Measurements from ENCODE around the gene JAG2. TPM values are rescaled to one million over a fixed set of nuclear protein-coding genes. Genes with fewer than 3 reads are reported as not detected.

Gene JAG2
- total RNA-seq, 2 experiments from 2014 or later, result 0.76 to 3.2 TPM

DNA sequence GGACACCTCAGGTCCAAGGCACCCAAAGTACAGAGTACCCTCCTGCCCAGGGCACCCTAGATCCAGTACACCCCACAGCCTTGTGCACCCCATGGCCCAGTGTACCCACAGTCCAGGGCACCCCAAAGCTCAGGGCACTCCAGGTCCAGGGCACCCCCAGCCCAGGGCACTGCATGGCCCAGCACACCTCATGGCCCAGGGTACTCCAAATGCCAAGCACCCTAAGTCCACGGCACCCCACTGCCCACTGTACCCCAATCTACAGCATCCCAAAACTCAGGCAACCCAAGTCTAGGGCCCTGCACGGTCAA is 6.0 kb downstream of the JAG2 start:
- Mint-ChIP-seq H3K9me3 (ENCODE audit: low read depth) (no peaks in the 10 kb centered on the region), H3K36me3 (no peaks in the 10 kb centered on the region), H3K4me3 (no peak overlapping the region), H3K27me3 (peaks cover 8% of the 10 kb centered on the region), H3K27ac (no peak overlapping the region), H3K4me1 (no peaks in the 10 kb centered on the region)
- ATAC-seq (no peak), DNase-seq (no peak)
- CTCF ChIA-PET, result interaction anchor here (2.6 kb wide), 1 partner anchor 72 kb away, joined by 7 read pairs; no protein-coding TSS in a partner anchor

DNA sequence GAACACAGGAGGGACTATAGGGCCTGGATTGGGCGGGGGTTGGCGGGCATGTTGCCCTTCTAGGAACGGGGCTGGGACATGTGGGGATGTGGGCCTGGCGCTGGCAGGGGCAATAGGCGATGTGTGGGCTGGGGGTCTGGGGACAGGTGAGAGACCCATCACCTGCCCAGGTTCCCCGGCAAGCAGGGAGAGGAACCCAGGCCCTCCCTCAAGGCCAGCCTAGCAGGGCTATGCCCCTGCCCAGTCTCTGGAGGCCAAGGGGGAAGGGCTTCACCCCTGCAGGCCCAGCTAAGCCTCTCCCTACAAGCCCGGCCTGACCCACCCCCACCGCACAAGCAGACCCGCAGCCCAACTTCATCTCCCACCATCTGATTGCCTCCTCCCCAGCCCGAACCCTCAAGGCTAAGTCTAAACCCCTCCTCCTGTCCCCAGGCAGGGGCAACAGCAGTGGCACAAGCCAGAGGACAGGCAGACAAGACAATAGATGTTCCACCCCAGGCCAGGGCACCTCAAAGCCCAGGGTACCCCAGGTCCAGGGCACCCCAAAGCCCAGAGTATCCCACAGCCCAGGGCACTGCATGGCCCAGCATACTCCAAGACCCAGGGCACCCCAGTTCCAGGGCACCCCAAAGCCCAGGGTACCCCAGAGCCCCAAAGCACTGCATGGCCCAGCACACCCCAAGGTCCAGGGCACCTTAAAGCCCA is 6.5 kb downstream of the JAG2 start:
- Mint-ChIP-seq H3K4me3 (no peak overlapping the region), H3K4me1 (no peaks in the 10 kb centered on the region), H3K27me3 (peaks cover 8% of the 10 kb centered on the region), H3K27ac (no peak overlapping the region), H3K36me3 (no peaks in the 10 kb centered on the region), H3K9me3 (ENCODE audit: low read depth) (no peaks in the 10 kb centered on the region)
- ATAC-seq (peak; percentile 52), DNase-seq (peak; percentile 74)
- CTCF ChIA-PET, result no interaction called here

GRCh38 chr14:105161309-105161708 is 7.3 kb downstream of the JAG2 start:
- CTCF ChIA-PET, result no interaction called here
- ATAC-seq (no peak), DNase-seq (no peak)
- Mint-ChIP-seq H3K4me3 (no peak overlapping the region), H3K9me3 (ENCODE audit: low read depth) (no peaks in the 10 kb centered on the region), H3K4me1 (no peaks in the 10 kb centered on the region), H3K36me3 (no peaks in the 10 kb centered on the region), H3K27me3 (no peaks in the 10 kb centered on the region), H3K27ac (no peak overlapping the region)

DNA sequence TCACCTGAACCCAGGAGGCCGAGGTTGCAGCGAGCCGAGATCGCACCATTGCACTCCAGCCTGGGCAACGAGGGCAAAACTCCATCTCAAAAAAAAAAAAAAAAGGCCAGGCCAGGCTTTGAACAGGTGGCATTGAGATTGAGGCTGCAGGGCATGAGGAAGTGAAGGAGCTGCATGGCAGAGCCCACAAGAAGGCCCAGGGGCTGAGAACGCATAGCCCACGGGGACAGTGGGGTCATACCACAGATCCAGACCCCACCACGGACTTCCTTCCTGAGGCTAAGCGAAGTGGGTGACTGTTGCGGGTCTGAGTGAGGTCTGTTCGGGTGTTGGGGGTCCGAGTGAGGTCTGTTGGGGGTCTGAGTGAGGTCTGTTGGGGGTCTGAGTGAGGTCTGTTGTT is 7.8 kb downstream of the JAG2 start:
- Mint-ChIP-seq H3K4me1 (no peaks in the 10 kb centered on the region), H3K9me3 (ENCODE audit: low read depth) (no peaks in the 10 kb centered on the region), H3K4me3 (no peak overlapping the region), H3K36me3 (no peaks in the 10 kb centered on the region), H3K27me3 (no peaks in the 10 kb centered on the region), H3K27ac (no peak overlapping the region)
- DNase-seq, result no peak
- CTCF ChIA-PET, result no interaction called here
- ATAC-seq, result no peak

DNA sequence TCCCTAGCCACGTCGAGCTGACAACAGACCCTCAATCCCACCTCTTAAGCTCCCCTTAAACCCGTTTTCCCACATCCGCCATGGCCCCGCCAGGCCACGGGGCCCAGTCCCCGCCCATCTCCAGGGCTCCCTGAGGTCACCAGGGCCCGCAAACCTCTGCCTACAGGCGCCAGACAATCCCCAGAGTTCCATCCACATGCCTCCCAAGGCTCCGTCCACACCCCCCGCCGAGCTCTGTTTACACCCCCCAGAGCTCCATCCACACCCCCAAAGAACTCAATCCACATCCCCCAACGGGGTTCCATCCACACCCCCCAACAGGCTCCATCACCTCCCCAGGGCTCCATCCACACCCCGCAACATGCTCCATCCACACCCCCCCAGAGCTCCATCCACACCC is 9.2 kb downstream of the JAG2 start:
- no peak for ATAC-seq
- Mint-ChIP-seq H3K27ac (no peak overlapping the region), H3K4me1 (no peaks in the 10 kb centered on the region), H3K27me3 (no peaks in the 10 kb centered on the region), H3K9me3 (ENCODE audit: low read depth) (no peaks in the 10 kb centered on the region), H3K4me3 (no peak overlapping the region), H3K36me3 (no peaks in the 10 kb centered on the region)
- CTCF ChIA-PET, result interaction anchor here (0.9 kb wide), 1 partner anchor 10 kb away, joined by 3 read pairs; no protein-coding TSS in a partner anchor
- no peak for DNase-seq

GRCh38 chr14:105158794-105159193 is 9.8 kb downstream of the JAG2 start:
- CTCF ChIA-PET, result interaction anchor here (0.9 kb wide), 1 partner anchor 11 kb away, joined by 3 read pairs; no protein-coding TSS in a partner anchor
- no peaks in the 10 kb centered on the region for H3K27me3 Mint-ChIP-seq

DNA sequence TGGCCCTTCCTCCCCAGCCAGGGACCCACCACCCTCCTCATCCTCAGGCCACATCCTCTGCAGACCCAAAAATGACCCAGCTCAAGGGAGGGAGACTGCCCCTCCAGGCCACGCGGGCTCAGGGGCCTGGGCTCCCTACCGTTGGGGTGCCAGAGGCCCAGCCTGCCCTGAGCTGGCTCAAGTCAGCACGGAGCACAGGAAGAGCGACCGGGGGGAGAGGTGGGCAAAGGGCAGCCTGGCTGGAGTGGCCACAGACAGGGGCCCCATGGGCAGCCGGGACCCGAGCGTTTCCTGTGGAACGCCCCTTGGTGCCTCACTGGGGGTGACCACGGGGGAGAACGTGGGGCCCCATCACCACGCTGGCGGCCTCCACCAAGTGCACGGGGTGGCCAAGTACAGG is 10.7 kb downstream of the JAG2 start:
- Mint-ChIP-seq H3K4me1 (no peaks in the 10 kb centered on the region), H3K9me3 (ENCODE audit: low read depth) (no peaks in the 10 kb centered on the region), H3K4me3 (no peak overlapping the region), H3K27ac (no peak overlapping the region), H3K36me3 (no peaks in the 10 kb centered on the region), H3K27me3 (no peaks in the 10 kb centered on the region)
- CTCF ChIA-PET, result no interaction called here
- no peak for ATAC-seq
- DNase-seq, result no peak

More at GRCh38 chr14:105158794-105159193, 9.8 kb downstream of the JAG2 start:
- Mint-ChIP-seq H3K4me3 (no peak overlapping the region), H3K36me3 (no peaks in the 10 kb centered on the region), H3K4me1 (no peaks in the 10 kb centered on the region), H3K9me3 (ENCODE audit: low read depth) (no peaks in the 10 kb centered on the region), H3K27ac (no peak overlapping the region)
- no peak for DNase-seq
- ATAC-seq, result no peak

- CTCF ChIA-PET, result no interaction called here
- no peaks in the 10 kb centered on the region for H3K9me3 Mint-ChIP-seq (ENCODE audit: low read depth)
- H3K4me1 Mint-ChIP-seq, result no peaks in the 10 kb centered on the region
- H3K4me3 Mint-ChIP-seq, result no peak overlapping the region
- no peak for ATAC-seq
- H3K36me3 Mint-ChIP-seq, result no peaks in the 10 kb centered on the region
- H3K27ac Mint-ChIP-seq, result no peak overlapping the region
- H3K27me3 Mint-ChIP-seq, result no peaks in the 10 kb centered on the region
- DNase-seq, result no peak
Observed at GRCh38 chr14:105156414-105157375, 11.9 kb downstream of the JAG2 start.

GRCh38 chr14:105155681-105156413 is 12.7 kb downstream of the JAG2 start:
- Mint-ChIP-seq H3K4me1 (no peaks in the 10 kb centered on the region), H3K27ac (no peak overlapping the region), H3K4me3 (no peak overlapping the region), H3K9me3 (ENCODE audit: low read depth) (no peaks in the 10 kb centered on the region), H3K27me3 (no peaks in the 10 kb centered on the region), H3K36me3 (no peaks in the 10 kb centered on the region)
- DNase-seq (no peak), ATAC-seq (no peak)
- CTCF ChIA-PET, result no interaction called here

DNA sequence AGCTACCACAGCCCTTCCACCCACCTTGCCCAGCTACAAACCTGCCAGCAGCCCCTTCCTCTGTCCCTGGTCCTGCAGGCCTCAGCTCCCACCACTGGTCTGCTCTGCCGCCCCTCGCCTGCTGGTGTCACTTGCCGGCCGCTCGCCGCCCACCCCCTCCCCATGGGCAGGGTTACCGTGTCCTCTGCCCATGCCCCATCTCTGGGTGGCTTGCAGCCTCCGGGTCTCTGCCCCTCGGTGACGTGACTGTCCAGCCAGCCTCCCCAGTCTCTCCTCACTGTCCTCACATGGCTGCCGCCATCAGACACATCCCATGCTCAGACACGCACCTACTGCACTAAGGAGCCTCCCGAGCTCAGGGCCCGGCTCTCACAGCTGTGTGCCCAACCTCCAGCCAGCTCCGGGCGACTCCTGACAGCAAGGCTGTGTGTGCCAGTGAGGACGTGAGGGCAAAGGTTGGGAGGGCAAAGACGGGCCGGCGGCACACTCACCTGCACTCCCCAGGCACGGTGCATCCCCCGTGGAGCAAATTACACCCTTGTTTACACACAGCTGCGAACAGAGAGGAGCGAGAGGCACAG is 13.4 kb downstream of the JAG2 start:
- CTCF ChIA-PET, result no interaction called here
- DNase-seq, result no peak
- no peaks in the 10 kb centered on the region for H3K27me3 Mint-ChIP-seq
- H3K4me1 Mint-ChIP-seq, result no peaks in the 10 kb centered on the region
- H3K4me3 Mint-ChIP-seq, result no peak overlapping the region
- no peak for ATAC-seq
- H3K9me3 Mint-ChIP-seq (ENCODE audit: low read depth), result no peaks in the 10 kb centered on the region
- H3K36me3 Mint-ChIP-seq, result no peaks in the 10 kb centered on the region
- no peak overlapping the region for H3K27ac Mint-ChIP-seq

DNA sequence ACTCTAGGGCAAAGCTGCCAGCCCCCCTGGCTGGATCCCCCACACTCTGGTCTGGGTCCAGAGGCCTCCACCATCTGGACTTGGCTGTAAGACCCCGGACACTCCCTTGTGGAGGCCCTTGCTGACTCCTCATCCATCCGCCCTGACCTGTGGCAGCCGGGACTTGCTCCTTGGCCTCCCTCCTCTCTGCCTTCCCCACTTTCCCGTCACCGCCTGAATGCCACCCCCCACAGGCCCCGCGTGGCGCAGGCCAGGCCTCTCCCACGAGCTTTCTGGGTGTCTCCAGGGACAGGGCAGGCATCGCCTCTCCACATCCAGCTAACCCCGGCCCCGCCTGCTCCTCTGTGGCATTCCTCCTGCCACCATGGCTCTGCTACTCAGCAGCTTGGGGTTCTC is 14.1 kb downstream of the JAG2 start:
- no peaks in the 10 kb centered on the region for H3K27me3 Mint-ChIP-seq
- DNase-seq (no peak), ATAC-seq (no peak)
- H3K27ac Mint-ChIP-seq, result no peak overlapping the region
- H3K4me1 Mint-ChIP-seq, result no peaks in the 10 kb centered on the region
- no peaks in the 10 kb centered on the region for H3K36me3 Mint-ChIP-seq
- no peaks in the 10 kb centered on the region for H3K9me3 Mint-ChIP-seq (ENCODE audit: low read depth)
- CTCF ChIA-PET, result no interaction called here
- no peak overlapping the region for H3K4me3 Mint-ChIP-seq

DNA sequence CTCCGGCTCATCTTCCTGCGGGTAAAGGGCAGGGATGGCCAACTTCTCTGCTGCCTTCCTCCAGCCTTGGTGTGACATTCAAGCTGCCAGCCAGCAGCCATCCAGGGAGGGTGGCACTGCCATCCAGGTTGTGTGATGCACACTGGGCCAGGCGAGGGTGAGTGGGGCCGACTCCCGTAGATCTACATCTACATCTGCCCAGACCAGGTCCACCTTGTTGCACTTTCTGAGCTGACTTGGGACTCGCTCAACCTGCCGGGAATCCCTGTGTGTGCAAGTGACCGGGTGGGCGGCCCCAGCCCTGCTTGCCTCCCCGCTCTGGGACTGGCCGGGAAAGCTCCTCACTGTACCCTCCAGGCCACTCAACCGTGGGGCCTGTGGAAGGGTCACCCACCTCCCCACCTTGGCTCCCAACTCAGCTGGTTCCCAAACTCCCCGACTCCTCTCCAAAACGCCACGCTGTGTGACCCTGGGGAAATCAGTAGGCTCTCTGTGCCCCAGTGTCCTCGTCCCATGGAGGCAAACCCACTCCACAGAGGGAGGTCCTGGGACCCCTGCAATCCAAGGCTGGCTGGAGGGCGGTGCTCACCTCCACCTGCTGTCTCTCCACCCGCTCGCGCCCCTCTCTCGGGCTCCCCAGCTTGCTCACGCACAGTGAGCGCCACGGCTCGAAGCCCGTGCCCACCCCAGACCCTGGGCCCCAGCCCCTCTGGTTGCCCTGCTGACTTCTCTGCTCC is 14.7 kb downstream of the JAG2 start:
- no peaks in the 10 kb centered on the region for H3K27me3 Mint-ChIP-seq
- H3K4me1 Mint-ChIP-seq, result no peaks in the 10 kb centered on the region
- CTCF ChIA-PET, result no interaction called here
- H3K4me3 Mint-ChIP-seq, result no peak overlapping the region
- H3K27ac Mint-ChIP-seq, result no peak overlapping the region
- H3K9me3 Mint-ChIP-seq (ENCODE audit: low read depth), result no peaks in the 10 kb centered on the region
- DNase-seq (no peak), ATAC-seq (no peak)
- H3K36me3 Mint-ChIP-seq, result no peaks in the 10 kb centered on the region

DNA sequence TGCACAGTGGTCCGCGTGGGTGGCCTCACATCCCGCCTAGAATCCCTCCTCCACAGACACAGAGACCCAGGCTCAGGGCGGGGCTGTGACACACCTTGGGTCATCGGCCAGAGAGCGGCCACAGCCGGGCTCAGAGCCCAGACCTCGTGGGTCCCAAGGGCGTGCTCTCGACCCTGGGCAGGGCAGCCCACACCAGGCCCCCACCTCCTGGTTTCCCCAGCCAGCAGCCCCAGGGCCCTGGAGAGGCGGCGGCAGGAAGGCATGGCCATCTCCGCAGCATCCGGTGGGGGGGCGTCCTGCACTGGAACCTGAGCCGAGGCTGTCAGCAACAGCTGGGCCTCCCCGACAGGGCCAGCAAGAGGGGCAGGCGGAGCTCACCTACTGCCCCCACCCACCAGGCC is 15.2 kb downstream of the JAG2 start:
- CTCF ChIA-PET, result no interaction called here
- no peak for ATAC-seq
- Mint-ChIP-seq H3K4me3 (no peak overlapping the region), H3K9me3 (ENCODE audit: low read depth) (no peaks in the 10 kb centered on the region), H3K27me3 (no peaks in the 10 kb centered on the region), H3K4me1 (no peaks in the 10 kb centered on the region), H3K36me3 (no peaks in the 10 kb centered on the region), H3K27ac (no peak overlapping the region)
- no peak for DNase-seq
